IMR-90 (cell line): ENCODE measurements around the gene HES7. TPM values are rescaled to one million over a fixed set of nuclear protein-coding genes. Genes with fewer than 3 reads are reported as not detected.
A peak's percentile ranks its signal among the peaks of the same experiment; 100 is the strongest.

Source experiments
- ATAC-seq: fragments of 200-7000 bp; cut with Tn5 transposase; 2 replicates; pipeline ENCODE4 v1.9.1; 2020; ENCODE audit warnings: low read depth, mild to moderate bottlenecking, moderate library complexity
- BruUV-seq: library from RNA; stranded (reverse); fragments of 400-500 nt; replicated peaks from 2 replicates; lab custom pipeline; 2021; lab: Mats Ljungman, UMichigan
- CTCF ChIA-PET: fragments of 300-600 bp; formaldehyde crosslinking; extraction: SDS; loops from one replicate; lab custom pipeline; 2021; ENCODE audit warnings: antibody characterized with exemption; lab: Yijun Ruan, JAX
- POLR2A ChIA-PET: fragments of 300-600 bp; sonication (Branson Sonifier 250); formaldehyde crosslinking; loops from one replicate; lab custom pipeline; 2022; ENCODE audit warnings: antibody characterized with exemption; ENCODE audit not compliant: unreplicated experiment; lab: Charles Lee
- DNase-seq: peaks from one replicate; pipeline ENCODE4 v3.0.0; 2013
- H2AFZ ChIP-seq: replicated peaks from 2 replicates; pipeline ENCODE3; 2013; ENCODE audit warnings: low read length, mild to moderate bottlenecking; ENCODE audit not compliant: poor library complexity
- H2AK5ac ChIP-seq: 2 replicates; pipeline ENCODE4 v1.6.1; 2013; ENCODE audit warnings: low read depth, low read length, inconsistent platforms
- H2AK9ac ChIP-seq: replicated peaks from 2 replicates; pipeline ENCODE3; 2013; ENCODE audit warnings: mild to moderate bottlenecking, low read depth, low read length, moderate library complexity; ENCODE audit not compliant: poor library complexity
- H2BK120ac ChIP-seq: 2 replicates; pipeline ENCODE4 v1.6.1; 2013; ENCODE audit warnings: low read depth, low read length, inconsistent platforms
- H2BK15ac ChIP-seq: 3 replicates; pipeline ENCODE4 v1.6.1; 2013; ENCODE audit warnings: low read depth, low read length, inconsistent platforms
- H2BK20ac ChIP-seq: 2 replicates; pipeline ENCODE4 v1.6.1; 2013; ENCODE audit warnings: low read depth, mild to moderate bottlenecking, inconsistent platforms, low read length, moderate library complexity
- H2BK5ac ChIP-seq: 2 replicates; pipeline ENCODE4 v1.6.1; 2013; ENCODE audit warnings: mild to moderate bottlenecking, low read depth, low read length, inconsistent platforms; ENCODE audit not compliant: poor library complexity, severe bottlenecking
- H3K14ac ChIP-seq: replicated peaks from 2 replicates; pipeline ENCODE4 v1.6.1; 2013; ENCODE audit warnings: low read depth, low read length, inconsistent platforms
- H3K18ac ChIP-seq: 2 replicates; pipeline ENCODE4 v1.6.1; 2013; ENCODE audit warnings: low read depth, low read length, control low read depth
- H3K23ac ChIP-seq: 2 replicates; pipeline ENCODE4 v1.6.1; 2013; ENCODE audit warnings: low read depth, low read length, inconsistent platforms
- H3K27ac ChIP-seq: 2 replicates; pipeline ENCODE4 v1.5.1; 2013; ENCODE audit warnings: mild to moderate bottlenecking, control low read depth, low read length; ENCODE audit not compliant: insufficient read depth
- H3K27me3 ChIP-seq: 2 replicates; pipeline ENCODE4 v1.6.1; 2013; ENCODE audit warnings: low read length; ENCODE audit not compliant: control insufficient read depth, insufficient read depth
- H3K36me3 ChIP-seq: 2 replicates; pipeline ENCODE4 v1.6.1; 2013; ENCODE audit warnings: low read length, mixed read lengths; ENCODE audit not compliant: control insufficient read depth, insufficient read depth
- H3K4ac ChIP-seq: 2 replicates; pipeline ENCODE4 v1.6.1; 2013; ENCODE audit warnings: low read depth, low read length, inconsistent platforms
- H3K4me1 ChIP-seq: 2 replicates; pipeline ENCODE4 v1.6.1; 2013; ENCODE audit warnings: low read length, mixed read lengths; ENCODE audit not compliant: control insufficient read depth, insufficient read depth
- H3K4me2 ChIP-seq: 2 replicates; pipeline ENCODE4 v1.6.1; 2013; ENCODE audit warnings: low read depth, mild to moderate bottlenecking, control low read depth, low read length, moderate library complexity
- H3K4me3 ChIP-seq: 2 replicates; pipeline ENCODE4 v1.5.1; 2013; ENCODE audit warnings: low read depth, mild to moderate bottlenecking, control low read depth, low read length, moderate library complexity; ENCODE audit not compliant: insufficient read depth
- H3K56ac ChIP-seq: 2 replicates; pipeline ENCODE4 v1.6.1; 2013; ENCODE audit warnings: low read length, inconsistent platforms; ENCODE audit not compliant: insufficient read depth; ENCODE audit errors: extremely low read depth
- H3K79me1 ChIP-seq, 2 experiments: 2 replicates each; pipeline ENCODE4 v1.6.1; 2013; ENCODE audit warnings: low read length in 2 of 2, inconsistent platforms in 1 of 2, low read depth in 1 of 2
- H3K9ac ChIP-seq: 2 replicates; pipeline ENCODE4 v1.6.1; 2013; ENCODE audit warnings: low read depth, low read length, control low read depth
- H3K9me1 ChIP-seq: 2 replicates; pipeline ENCODE4 v1.6.1; 2013; ENCODE audit warnings: low read length, inconsistent platforms; ENCODE audit not compliant: insufficient read depth
- H3K9me3 ChIP-seq: 2 replicates; pipeline ENCODE4 v1.6.1; 2013; ENCODE audit warnings: low read length; ENCODE audit not compliant: control insufficient read depth, insufficient read depth
- H4K20me1 ChIP-seq: 2 replicates; pipeline ENCODE4 v1.6.1; 2013; ENCODE audit warnings: low read length, inconsistent platforms; ENCODE audit not compliant: insufficient read depth
- H4K5ac ChIP-seq: 2 replicates; pipeline ENCODE4 v1.6.1; 2013; ENCODE audit warnings: mild to moderate bottlenecking, low read depth, low read length, control low read depth
- H4K8ac ChIP-seq, 2 experiments: 2 replicates each; pipeline ENCODE4 v1.6.1; 2013; ENCODE audit warnings: low read depth in 2 of 2, low read length in 2 of 2, control low read depth in 1 of 2, inconsistent platforms in 1 of 2
- H4K91ac ChIP-seq: 2 replicates; pipeline ENCODE4 v1.6.1; 2013; ENCODE audit warnings: low read depth, low read length, inconsistent platforms; ENCODE audit not compliant: insufficient read depth
- CTCF ChIP-seq: conservative IDR thresholded peaks from 2 replicates; pipeline ENCODE4 v1.5.1; 2012; ENCODE audit warnings: mild to moderate bottlenecking, low read depth, low read length, improper control_type of control experiment
- NFE2L2 ChIP-seq: fragments of 150-350 bp; IDR thresholded peaks from 2 replicates; pipeline ENCODE4 v1.6.1; 2016; ENCODE audit warnings: low read depth, mild to moderate bottlenecking, low read length
- POLR2A ChIP-seq: IDR thresholded peaks from 2 replicates; pipeline ENCODE4 v1.6.1; 2012; ENCODE audit warnings: mild to moderate bottlenecking, low read depth, low read length
- WGBS, 2 experiments: methylation state at CpG; one replicate each; pipeline versions ENCODE4 v1.1.5 to v1.1.7; 2013; ENCODE audit warnings: missing lambda C conversion rate in 2 of 2; ENCODE audit not compliant: insufficient read length in 1 of 2; ENCODE audit errors: extremely low coverage in 2 of 2; 5-methylcytosine and 5-hydroxymethylcytosine counted together
- dilution Hi-C: fragments of 300-500 bp; cut with HindIII; formaldehyde crosslinking; loops from one replicate; pipeline ENCODE4 v1.14.3; 2018; ENCODE audit warnings: low sequenced_read_pairs; ENCODE audit not compliant: unreplicated experiment
- in situ Hi-C: fragments of 300-500 bp; cut with MboI; formaldehyde crosslinking; loops from 3 replicates; pipeline ENCODE4 v1.14.3; 2019; ENCODE audit warnings: low sequenced_read_pairs, inconsistent platforms, mixed read lengths
- intact Hi-C: fragments of 100-400 bp; cut with micrococcal nuclease; formaldehyde crosslinking; loops from 2 replicates; pipeline ENCODE4 v1.10.0; 2022
- polyA plus RNA-seq, 3 experiments: library from polyadenylated mRNA; depleted of rRNA; stranded (reverse); fragments of >200 nt; gene quantifications; 2 replicates each; pipeline ENCODE4 v1.2.3, GENCODE V29; 2012; ENCODE audit warnings: low replicate concordance in 1 of 3
- total RNA-seq: library from RNA; depleted of rRNA; stranded (reverse); fragments of >200 nt; gene quantifications from 2 replicates; pipeline ENCODE4 v1.2.3, GENCODE V29; 2012

The HES7 gene
- total and polyA plus RNA-seq, 2 of the 4 experiments (the other 2 are of a cell fraction), result 0.43 TPM; not detected in 1

- TF ChIP-seq CTCF, result no peak
Observed at GRCh38 chr17:8138374-8138671, 14.4 kb upstream of the HES7 start (continued).

- Histone ChIP-seq H4K91ac (no peak overlapping the region), H4K5ac (no peak overlapping the region), H2AK9ac (no peak overlapping the region), H3K9me1 (peaks cover 10% of the 10 kb centered on the region), H3K36me3 (peaks cover 13% of the 10 kb centered on the region), H2AFZ (peak overlapping the region; percentile 83), H3K4me3 (peak overlapping the region; percentile 33; the same call in 1 of the 2 replicates), H3K4ac (no peak overlapping the region), H4K20me1 (peaks cover 8% of the 10 kb centered on the region), H3K18ac (no peak overlapping the region), H3K14ac (peak overlapping the region; percentile 26), H3K27ac (no peak overlapping the region), H4K8ac (no peak overlapping the region; a peak in 1 of 4 replicates), H3K27me3 (no peaks in the 10 kb centered on the region), H3K23ac (peak overlapping the region; percentile 29; the same call in 1 of the 2 replicates), H3K56ac (no peak overlapping the region), H2BK5ac (no peak overlapping the region), H2BK15ac (no peak overlapping the region), H3K4me1 (peaks cover 4% of the 10 kb centered on the region), H2BK20ac (no peak overlapping the region), H2BK120ac (no peak overlapping the region), H3K9me3 (no peaks in the 10 kb centered on the region), H3K79me1 (no peaks in the 10 kb centered on the region), H3K9ac (peak overlapping the region; percentile 1; the same call in 1 of the 2 replicates), H2AK5ac (no peak overlapping the region), H3K4me2 (peak overlapping the region; percentile 86)
- ChIA-PET CTCF (interaction anchor here (0.6 to 4.6 kb wide), 9 partner anchors 18 to 182 kb away, joined by 3 to 24 read pairs (median 4); no protein-coding TSS in a partner anchor), POLR2A (interaction anchor here (0.6 to 1.0 kb wide), 3 partner anchors 35 to 52 kb away, joined by 3 to 6 read pairs (median 5); partner anchors contain the start of gene BORCS6)
- no peak for TF ChIP-seq CTCF
- no peak for TF ChIP-seq NFE2L2
- 0 out of 2 replicates have a peak, but pooled peaks have one; percentile 33 for TF ChIP-seq POLR2A
- ATAC-seq, result no peak
- intact Hi-C loops, result loop anchor here (1.0 to 5.0 kb wide), 5 partner anchors 13 to 162 kb away; no protein-coding TSS in a partner anchor
- dilution Hi-C loops, result no loop called here
- WGBS, 2 experiments, result 36% methylated on average over 12 of the region's 21 CpGs; no CpG with 5 or more reads in 1 of the 2 experiments
- in situ Hi-C loops, result no loop called here
- BruUV-seq, result no TSS peak
- no peak for DNase-seq
Observed at GRCh38 chr17:8137645-8138373, 13.9 kb upstream of the HES7 start.
